Transverse colon (tissue), 4 donors: ENCODE data around the gene EXOSC5. TPM values are rescaled to one million over a fixed set of nuclear protein-coding genes. Genes with fewer than 3 reads are reported as not detected.
"Not testable (repeated sequence)": the region's sequence is repeated elsewhere in the genome, so short reads cannot be mapped to it uniquely, and the experiment has no call there.

ENCODE experiments used
- DNase-seq: peaks from one replicate; pipeline ENCODE4 v3.0.0-alpha.2; 2019
- H3K27ac ChIP-seq, 4 donors: fragments of 200-600 bp; sonication (generic); 2 replicates each; pipeline ENCODE4 v1.5.1; 2016 to 2018; ENCODE audit warnings: inconsistent platforms in 4 of 4
- H3K27me3 ChIP-seq: fragments of 200-600 bp; sonication (generic); 2 replicates; pipeline ENCODE4 v1.5.1; 2017; ENCODE audit warnings: inconsistent platforms
- H3K36me3 ChIP-seq, 4 donors: fragments of 200-600 bp; sonication (generic); 2 replicates each; pipeline ENCODE4 v1.5.1; 2017 to 2019; ENCODE audit warnings: inconsistent platforms in 4 of 4
- H3K4me1 ChIP-seq, 4 donors: fragments of 200-600 bp; sonication (generic); 2 replicates each; pipeline ENCODE4 v1.5.1; 2017 to 2020; ENCODE audit warnings: inconsistent platforms in 4 of 4
- H3K4me3 ChIP-seq, 4 donors: fragments of 200-600 bp; sonication (generic); 1 replicate in 1 of 4; 2 replicates in 3 of 4; pipeline versions ENCODE4 v1.5.1 to v1.6.1; 2017 to 2019; ENCODE audit warnings: inconsistent platforms in 4 of 4
- H3K9me3 ChIP-seq, 2 donors: fragments of 200-600 bp; sonication (generic); 2 replicates each; pipeline ENCODE4 v1.5.1; 2017 to 2019; ENCODE audit warnings: inconsistent platforms in 2 of 2
- EP300 ChIP-seq: sonication (generic); formaldehyde crosslinking; IDR thresholded peaks from one replicate; pipeline ENCODE4 v1.6.1; 2017; ENCODE audit warnings: antibody characterized with exemption, low read depth
- POLR2A ChIP-seq: fragments of 450-650 bp; IDR thresholded peaks from one replicate; pipeline ENCODE4 v1.6.1; 2016; ENCODE audit warnings: antibody characterized with exemption, mild to moderate bottlenecking, moderate library complexity
- POLR2AphosphoS5 ChIP-seq, 3 donors: sonication (generic); formaldehyde crosslinking; IDR thresholded peaks; one replicate each; pipeline ENCODE4 v1.6.1; 2016; ENCODE audit warnings: antibody characterized with exemption in 3 of 3
- WGBS, 2 donors: methylation state at CpG; one replicate each; pipeline ENCODE4 v1.1.5; 2018; ENCODE audit warnings: low coverage in 1 of 2; 5-methylcytosine and 5-hydroxymethylcytosine counted together
- in situ Hi-C, 4 donors: fragments of 200-750 bp; cut with MboI; loops; one replicate each; pipeline versions ENCODE4 v1.15.0 to v1.15.1; 2017; ENCODE audit warnings: low sequenced_read_pairs in 3 of 4, low pct_ligation_motif_present in 1 of 4, low pct_unique_long_range_greater_than_20kb in 1 of 4
- intact Hi-C: fragments of 100-400 bp; cut with DNase I; formaldehyde crosslinking; loops from one replicate; pipeline ENCODE4 v1.15.1; 2023; ENCODE audit warnings: low total_unique reads
- total RNA-seq, 4 donors: library from RNA; depleted of rRNA; stranded (reverse); fragments of >200 nt; gene quantifications; one replicate each; pipeline ENCODE4 v1.1.0, GENCODE V29; 2016
- TF ChIP-seq, protein P1 (sequence below), 5 experiments: fragments of 200-600 bp in 3 of 5; fragments of 450-650 bp in 2 of 5; sonication (generic) in 3 of 5; IDR thresholded peaks; 1 replicate in 2 of 5; 2 replicates in 3 of 5; pipeline ENCODE4 v1.5.1; 2016 to 2017; ENCODE audit warnings: antibody characterized with exemption in 5 of 5, inconsistent platforms in 3 of 5, mild to moderate bottlenecking in 2 of 5, moderate library complexity in 1 of 5

The EXOSC5 gene
- total RNA-seq, 4 donors from 2014 or later, result 4.0 to 20.6 (median 10.8) TPM

DNA sequence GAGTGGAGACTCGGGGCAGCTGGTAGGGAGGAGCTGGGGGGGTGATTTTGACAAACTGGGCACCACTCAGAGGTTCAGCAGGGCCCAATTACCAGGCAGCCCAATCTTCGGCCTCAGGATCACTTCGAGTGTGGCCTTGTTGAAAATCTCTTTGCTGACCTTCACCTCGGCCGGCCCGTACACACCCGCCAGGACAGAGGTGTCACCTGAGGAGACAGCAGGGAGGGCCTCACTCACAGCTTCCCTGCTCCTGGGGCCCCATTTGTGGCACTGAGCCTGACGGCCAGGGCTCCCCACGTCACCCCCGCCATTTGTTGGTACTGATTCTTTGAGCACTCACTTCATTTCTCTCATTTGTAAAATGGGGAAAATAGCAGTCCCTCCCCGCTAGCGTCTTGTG, 4.4 kb downstream of the EXOSC5 start:
- Histone ChIP-seq H3K4me3 (no peak overlapping the region), H3K9me3 (no peaks in the 10 kb centered on the region), H3K27ac (no peak overlapping the region), H3K27me3 (no peaks in the 10 kb centered on the region), H3K36me3 (peaks cover 0 to 4% (median 0%) of the 10 kb centered on the region in 4 donors), H3K4me1 (peaks cover 0 to 14% (median 9%) of the 10 kb centered on the region in 4 donors)
- DNase-seq, result no peak
- intact Hi-C loops, result no loop called here
- 83 to 91% methylated on average over 1 to 12 of the region's 12 CpGs for WGBS, 2 donors
- TF ChIP-seq POLR2AphosphoS5 (IDR thresholded peaks at IDR 0.05), result no peak
- TF ChIP-seq, protein P1, sequence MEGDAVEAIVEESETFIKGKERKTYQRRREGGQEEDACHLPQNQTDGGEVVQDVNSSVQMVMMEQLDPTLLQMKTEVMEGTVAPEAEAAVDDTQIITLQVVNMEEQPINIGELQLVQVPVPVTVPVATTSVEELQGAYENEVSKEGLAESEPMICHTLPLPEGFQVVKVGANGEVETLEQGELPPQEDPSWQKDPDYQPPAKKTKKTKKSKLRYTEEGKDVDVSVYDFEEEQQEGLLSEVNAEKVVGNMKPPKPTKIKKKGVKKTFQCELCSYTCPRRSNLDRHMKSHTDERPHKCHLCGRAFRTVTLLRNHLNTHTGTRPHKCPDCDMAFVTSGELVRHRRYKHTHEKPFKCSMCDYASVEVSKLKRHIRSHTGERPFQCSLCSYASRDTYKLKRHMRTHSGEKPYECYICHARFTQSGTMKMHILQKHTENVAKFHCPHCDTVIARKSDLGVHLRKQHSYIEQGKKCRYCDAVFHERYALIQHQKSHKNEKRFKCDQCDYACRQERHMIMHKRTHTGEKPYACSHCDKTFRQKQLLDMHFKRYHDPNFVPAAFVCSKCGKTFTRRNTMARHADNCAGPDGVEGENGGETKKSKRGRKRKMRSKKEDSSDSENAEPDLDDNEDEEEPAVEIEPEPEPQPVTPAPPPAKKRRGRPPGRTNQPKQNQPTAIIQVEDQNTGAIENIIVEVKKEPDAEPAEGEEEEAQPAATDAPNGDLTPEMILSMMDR (IDR thresholded peaks at IDR 0.05), result no peak
- TF ChIP-seq EP300, result no peak
- TF ChIP-seq POLR2A, result no peak
- in situ Hi-C loops, result no loop called here

DNA sequence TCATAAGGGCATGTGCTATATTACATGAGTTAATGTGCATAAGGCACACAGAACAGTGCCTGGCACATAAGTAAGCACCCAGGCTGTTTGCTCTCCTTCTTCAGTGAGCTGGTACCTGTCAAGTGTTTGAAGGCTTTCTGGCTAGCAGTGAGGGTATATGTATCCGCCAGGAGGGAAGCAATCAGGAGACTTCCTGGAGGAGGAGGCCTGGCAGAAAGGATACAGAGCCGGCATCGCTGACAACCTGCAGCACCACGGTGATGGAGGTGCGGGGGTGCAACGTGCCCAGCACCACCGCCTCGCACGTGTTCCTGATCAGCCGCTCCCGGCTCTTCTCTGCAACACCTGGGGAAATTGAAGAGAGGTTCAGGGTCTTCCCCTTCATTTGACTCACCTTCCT, 5.5 kb downstream of the EXOSC5 start:
- DNase-seq, result no peak
- intact Hi-C loops, result no loop called here
- no peaks in the 10 kb centered on the region for H3K9me3 ChIP-seq
- no peak overlapping the region for H3K27ac ChIP-seq
- in situ Hi-C loops, result no loop called here
- peaks cover 0 to 11% (median 5%) of the 10 kb centered on the region in 4 donors for H3K4me1 ChIP-seq
- peaks cover 0 to 4% (median 0%) of the 10 kb centered on the region in 4 donors for H3K36me3 ChIP-seq
- H3K27me3 ChIP-seq, result no peaks in the 10 kb centered on the region
- TF ChIP-seq POLR2AphosphoS5 (IDR thresholded peaks at IDR 0.05), result no peak
- TF ChIP-seq, protein P1 (IDR thresholded peaks at IDR 0.05), result no peak
- no peak for TF ChIP-seq EP300
- TF ChIP-seq POLR2A, result no peak
- WGBS, 2 donors, result 82 to 100% methylated on average over 1 to 11 of the region's 11 CpGs
- H3K4me3 ChIP-seq, result no peak overlapping the region

- Histone ChIP-seq H3K27me3 (no peaks in the 10 kb centered on the region), H3K9me3 (no peaks in the 10 kb centered on the region), H3K4me3 (no peak overlapping the region), H3K4me1 (no peaks in the 10 kb centered on the region), H3K36me3 (peaks cover 0 to 4% (median 0%) of the 10 kb centered on the region in 4 donors), H3K27ac (no peak overlapping the region)
- WGBS, 2 donors, result 91% methylated on average over 7 of the region's 13 CpGs; no CpG with 5 or more reads in 1 of the 2 donors
- intact Hi-C loops, result no loop called here
- in situ Hi-C loops, result no loop called here
- TF ChIP-seq POLR2AphosphoS5 (IDR thresholded peaks at IDR 0.05), result no peak
- TF ChIP-seq, protein P1 (IDR thresholded peaks at IDR 0.05), result no peak
- no peak for TF ChIP-seq EP300
- TF ChIP-seq POLR2A, result no peak
- DNase-seq, result no peak
These were observed 10.7 kb downstream of the EXOSC5 start for GRCh38 chr19:41386442-41386841.

GRCh38 chr19:41384351-41384750, 12.8 kb downstream of the EXOSC5 start:
- Histone ChIP-seq H3K27me3 (no peaks in the 10 kb centered on the region), H3K36me3 (no peaks in the 10 kb centered on the region), H3K4me1 (no peaks in the 10 kb centered on the region), H3K27ac (no peak overlapping the region), H3K4me3 (no peak overlapping the region), H3K9me3 (no peaks in the 10 kb centered on the region)
- in situ Hi-C loops, result no loop called here
- 78% methylated on average over 5 of the region's 5 CpGs; no CpG with 5 or more reads in 1 of the 2 donors for WGBS, 2 donors
- no peak for TF ChIP-seq POLR2A
- TF ChIP-seq, protein P1 (IDR thresholded peaks at IDR 0.05), result no peak
- TF ChIP-seq EP300, result no peak
- no peak for TF ChIP-seq POLR2AphosphoS5 (IDR thresholded peaks at IDR 0.05)
- intact Hi-C loops, result no loop called here
- no peak for DNase-seq

GRCh38 chr19:41381536-41381935, 15.6 kb downstream of the EXOSC5 start:
- H3K4me1 ChIP-seq, result peaks cover 0 to 12% (median 6%) of the 10 kb centered on the region in 4 donors
- WGBS, 2 donors, result 96% methylated on average over 8 of the region's 8 CpGs; no CpG with 5 or more reads in 1 of the 2 donors
- H3K9me3 ChIP-seq, H3K36me3 ChIP-seq, H3K27me3 ChIP-seq, DNase-seq, in situ Hi-C loops, H3K27ac ChIP-seq, intact Hi-C loops, H3K4me3 ChIP-seq: not testable (repeated sequence)
